Type B pancreatic cell (in vitro differentiated cells): ENCODE results near the gene TFG. TPM values are rescaled to one million over a fixed set of nuclear protein-coding genes. Genes with fewer than 3 reads are reported as not detected.

Experiments
- DNase-seq: peaks from one replicate; pipeline ENCODE4 v3.0.0; 2021; ENCODE audit warnings: mixed read lengths; ENCODE audit not compliant: unreplicated experiment; ENCODE audit errors: extremely low spot score
- H3K27ac Mint-ChIP-seq: 2 replicates; pipeline ENCODE4 v1.8.0; 2021; ENCODE audit warnings: mild to moderate bottlenecking, mixed read lengths
- H3K27me3 Mint-ChIP-seq: 2 replicates; pipeline ENCODE4 v1.8.0; 2021; ENCODE audit warnings: mixed read lengths
- H3K36me3 Mint-ChIP-seq: 2 replicates; pipeline ENCODE4 v1.8.0; 2021; ENCODE audit warnings: mixed read lengths
- H3K4me1 Mint-ChIP-seq: one replicate; pipeline ENCODE4 v1.8.0; 2021; ENCODE audit warnings: mixed read lengths; ENCODE audit not compliant: unreplicated experiment
- H3K4me3 Mint-ChIP-seq: 2 replicates; pipeline ENCODE4 v1.8.0; 2021; ENCODE audit warnings: mild to moderate bottlenecking, mixed read lengths
- H3K9me3 Mint-ChIP-seq: 2 replicates; pipeline ENCODE4 v1.8.0; 2021; ENCODE audit warnings: mixed read lengths
- total RNA-seq: library from RNA; stranded (reverse); gene quantifications from 2 replicates; pipeline ENCODE4 v1.2.1, GENCODE V29; 2021; ENCODE audit warnings: low replicate concordance
- TF ChIP-seq, protein P1 (sequence below): fragments of 200-600 bp; sonication (generic); conservative IDR thresholded peaks from 2 replicates; pipeline ENCODE4 v1.5.0; 2021; ENCODE audit warnings: antibody characterized with exemption, mild to moderate bottlenecking

The TFG gene
- total RNA-seq, 1 donor from 2014 or later: 105 TPM

DNA sequence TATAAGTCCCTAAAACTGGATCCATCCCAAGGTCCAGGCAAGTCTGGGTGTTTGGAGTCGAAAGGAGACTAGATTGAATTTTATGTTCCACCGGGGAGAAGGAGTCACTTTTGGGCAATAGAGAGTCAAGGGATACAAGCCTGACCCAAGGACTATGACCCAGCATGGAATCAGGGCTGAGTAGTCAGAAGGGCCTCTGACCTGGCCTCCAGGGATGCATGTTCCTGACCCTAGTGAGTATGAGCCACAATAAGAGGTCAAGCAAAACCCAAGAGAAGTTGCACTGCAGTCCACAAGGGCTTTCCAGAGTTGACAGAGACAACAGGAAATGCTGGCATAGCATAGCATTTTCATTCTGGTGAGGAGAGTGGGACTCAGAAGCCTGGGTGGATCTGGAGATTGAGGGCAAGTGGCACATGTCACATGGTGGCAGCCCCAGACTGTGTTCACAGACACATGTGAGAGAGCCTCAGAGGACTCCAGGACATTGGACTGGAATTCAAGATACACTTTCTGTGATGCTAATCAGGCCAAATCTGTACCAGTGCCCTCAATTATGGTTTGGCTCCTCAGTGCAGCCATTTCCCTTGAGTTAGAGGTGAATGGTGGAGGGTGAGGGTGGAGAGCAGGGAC, 66.9 kb downstream of the TFG start:
- Mint-ChIP-seq H3K4me1 (no peaks in the 10 kb centered on the region), H3K36me3 (no peaks in the 10 kb centered on the region), H3K27ac (no peak overlapping the region), H3K9me3 (no peaks in the 10 kb centered on the region), H3K4me3 (no peak overlapping the region), H3K27me3 (no peaks in the 10 kb centered on the region)
- TF ChIP-seq, protein P1, sequence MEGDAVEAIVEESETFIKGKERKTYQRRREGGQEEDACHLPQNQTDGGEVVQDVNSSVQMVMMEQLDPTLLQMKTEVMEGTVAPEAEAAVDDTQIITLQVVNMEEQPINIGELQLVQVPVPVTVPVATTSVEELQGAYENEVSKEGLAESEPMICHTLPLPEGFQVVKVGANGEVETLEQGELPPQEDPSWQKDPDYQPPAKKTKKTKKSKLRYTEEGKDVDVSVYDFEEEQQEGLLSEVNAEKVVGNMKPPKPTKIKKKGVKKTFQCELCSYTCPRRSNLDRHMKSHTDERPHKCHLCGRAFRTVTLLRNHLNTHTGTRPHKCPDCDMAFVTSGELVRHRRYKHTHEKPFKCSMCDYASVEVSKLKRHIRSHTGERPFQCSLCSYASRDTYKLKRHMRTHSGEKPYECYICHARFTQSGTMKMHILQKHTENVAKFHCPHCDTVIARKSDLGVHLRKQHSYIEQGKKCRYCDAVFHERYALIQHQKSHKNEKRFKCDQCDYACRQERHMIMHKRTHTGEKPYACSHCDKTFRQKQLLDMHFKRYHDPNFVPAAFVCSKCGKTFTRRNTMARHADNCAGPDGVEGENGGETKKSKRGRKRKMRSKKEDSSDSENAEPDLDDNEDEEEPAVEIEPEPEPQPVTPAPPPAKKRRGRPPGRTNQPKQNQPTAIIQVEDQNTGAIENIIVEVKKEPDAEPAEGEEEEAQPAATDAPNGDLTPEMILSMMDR: no peak
- no peak for DNase-seq

DNA sequence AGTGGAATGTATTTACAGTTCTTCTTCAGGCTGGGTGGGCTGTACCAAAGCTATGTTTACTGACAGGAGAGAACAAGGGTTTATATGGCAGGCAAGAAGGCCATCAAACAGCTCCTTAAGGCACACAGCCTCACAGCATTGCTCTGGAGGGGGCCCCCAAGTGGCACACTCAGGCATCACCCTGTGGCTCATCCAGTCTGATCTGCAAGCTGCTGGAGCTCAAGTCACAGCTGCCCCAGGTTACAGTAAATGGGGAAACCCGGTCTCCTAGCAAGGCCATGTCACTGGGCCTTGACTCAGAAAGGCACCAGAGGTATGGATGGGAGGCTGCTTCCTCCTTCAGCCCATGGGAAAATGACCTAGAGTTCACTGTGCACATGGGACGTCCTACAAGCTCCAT, 67.5 kb downstream of the TFG start:
- DNase-seq: no peak
- H3K36me3 Mint-ChIP-seq: no peaks in the 10 kb centered on the region
- TF ChIP-seq, protein P1: no peak
- H3K9me3 Mint-ChIP-seq: no peaks in the 10 kb centered on the region
- H3K4me1 Mint-ChIP-seq: no peaks in the 10 kb centered on the region
- H3K27ac Mint-ChIP-seq: no peak overlapping the region
- no peaks in the 10 kb centered on the region for H3K27me3 Mint-ChIP-seq
- H3K4me3 Mint-ChIP-seq: no peak overlapping the region

DNA sequence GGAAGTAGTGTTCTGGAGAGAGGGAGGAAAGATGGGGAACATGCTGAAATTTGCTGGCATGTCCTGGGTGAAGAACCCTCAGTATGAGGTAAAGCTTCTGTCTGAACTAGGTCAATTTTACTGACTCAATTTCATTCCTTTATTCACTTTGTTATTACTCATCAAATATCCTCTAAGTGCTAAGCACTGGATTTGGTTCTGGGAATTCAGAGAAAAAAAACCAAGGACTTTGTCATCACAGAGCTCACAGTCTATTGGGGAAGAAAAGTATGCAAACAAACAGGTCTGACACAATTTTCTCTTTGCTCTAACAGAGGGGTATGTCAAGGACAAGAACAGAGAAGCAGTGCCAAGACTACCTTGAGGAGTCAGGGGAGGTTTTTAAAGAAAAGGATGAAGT, 68.0 kb downstream of the TFG start:
- Mint-ChIP-seq H3K27me3 (no peaks in the 10 kb centered on the region), H3K9me3 (no peaks in the 10 kb centered on the region), H3K36me3 (no peaks in the 10 kb centered on the region), H3K27ac (peak overlapping the region; percentile 6), H3K4me1 (no peaks in the 10 kb centered on the region), H3K4me3 (no peak overlapping the region)
- TF ChIP-seq, protein P1: no peak
- no peak for DNase-seq

DNA sequence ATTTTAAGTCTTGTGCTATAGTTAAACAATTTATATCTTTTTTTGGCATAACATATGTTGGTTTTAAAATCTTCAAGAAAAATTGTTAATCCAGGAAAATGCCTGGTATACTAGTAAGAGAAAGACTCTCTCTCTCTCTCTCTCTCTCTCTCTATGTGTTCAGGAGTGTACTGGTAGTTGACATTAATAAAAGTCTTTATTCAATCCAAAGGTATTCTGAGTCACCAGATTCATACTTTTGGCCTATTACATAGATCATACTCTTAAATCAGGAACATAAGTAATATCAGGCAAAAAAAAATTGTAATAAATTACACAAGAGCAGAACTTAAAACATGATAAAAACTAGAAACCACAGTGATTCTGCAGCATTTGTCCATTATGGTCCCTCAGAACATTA, 70.2 kb downstream of the TFG start:
- Mint-ChIP-seq H3K4me1 (no peaks in the 10 kb centered on the region), H3K36me3 (no peaks in the 10 kb centered on the region), H3K4me3 (no peak overlapping the region), H3K9me3 (no peaks in the 10 kb centered on the region), H3K27ac (no peak overlapping the region), H3K27me3 (no peaks in the 10 kb centered on the region)
- TF ChIP-seq, protein P1: no peak
- DNase-seq: no peak

DNA sequence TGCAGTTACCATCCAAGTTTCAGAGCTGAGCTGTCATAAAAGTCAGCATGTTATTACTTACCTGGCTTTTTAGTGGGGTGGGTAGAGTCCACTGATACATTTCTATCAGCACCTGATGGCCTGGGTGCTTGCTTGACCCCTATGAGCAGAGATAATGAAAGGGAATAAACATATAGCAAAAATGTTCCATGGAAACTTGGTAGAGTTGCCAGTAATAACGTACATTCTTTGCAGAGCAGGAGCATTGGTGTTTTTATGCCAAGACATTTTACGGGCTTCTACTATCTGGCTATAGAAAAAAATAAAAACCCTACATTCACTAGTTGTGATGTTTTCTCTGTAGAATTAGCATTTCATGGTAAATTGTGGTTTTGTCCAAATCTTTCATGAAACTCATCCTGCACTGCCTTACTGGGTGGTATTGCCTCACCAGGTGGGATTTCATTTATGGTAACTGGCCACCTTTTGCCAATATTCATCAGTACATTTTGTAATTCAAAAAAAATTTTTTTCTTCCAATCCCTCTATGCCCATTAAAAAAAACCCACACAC, 70.9 kb downstream of the TFG start:
- Mint-ChIP-seq H3K9me3 (no peaks in the 10 kb centered on the region), H3K36me3 (no peaks in the 10 kb centered on the region), H3K27ac (no peak overlapping the region), H3K27me3 (no peaks in the 10 kb centered on the region), H3K4me1 (no peaks in the 10 kb centered on the region), H3K4me3 (no peak overlapping the region)
- DNase-seq: no peak
- TF ChIP-seq, protein P1: no peak

DNA sequence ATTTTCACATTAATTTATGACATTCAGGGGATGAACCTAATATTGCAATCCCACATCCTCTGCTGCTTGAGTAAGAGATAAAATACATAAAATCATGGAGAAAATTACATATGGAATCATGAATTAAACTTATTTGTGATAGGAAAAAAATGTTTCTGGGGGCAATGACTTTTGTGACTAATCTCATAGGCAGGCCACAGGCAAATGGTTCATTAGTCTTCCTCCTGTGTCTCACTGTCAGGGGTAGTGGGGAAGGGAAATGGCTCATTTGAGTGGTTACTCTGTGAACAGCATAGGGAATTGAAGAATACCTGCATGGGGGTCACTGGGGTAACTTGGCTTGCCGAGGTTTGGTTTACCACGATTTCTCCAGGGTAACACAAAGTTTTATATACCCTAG, 72.0 kb downstream of the TFG start:
- H3K27me3 Mint-ChIP-seq: no peaks in the 10 kb centered on the region
- no peaks in the 10 kb centered on the region for H3K36me3 Mint-ChIP-seq
- no peaks in the 10 kb centered on the region for H3K4me1 Mint-ChIP-seq
- no peaks in the 10 kb centered on the region for H3K9me3 Mint-ChIP-seq
- TF ChIP-seq, protein P1: no peak
- DNase-seq: no peak
- no peak overlapping the region for H3K4me3 Mint-ChIP-seq
- H3K27ac Mint-ChIP-seq: no peak overlapping the region
